Testis (tissue), 2 donors: ENCODE results near the gene CHCHD6.

ENCODE experiments used
- POLR2A ChIP-seq: fragments of 450-650 bp; IDR thresholded peaks from one replicate; pipeline ENCODE4 v1.6.1; 2017; ENCODE audit warnings: antibody characterized with exemption, mild to moderate bottlenecking, moderate library complexity
- TF ChIP-seq, protein P1 (sequence below), 3 experiments: fragments of 450-650 bp in 2 of 3; fragments of 200-600 bp in 1 of 3; sonication (generic) in 1 of 3; IDR thresholded peaks; one replicate each; pipeline ENCODE4 v1.5.1; 2016 to 2019; ENCODE audit warnings: antibody characterized with exemption in 3 of 3, mild to moderate bottlenecking in 2 of 3, moderate library complexity in 1 of 3

DNA sequence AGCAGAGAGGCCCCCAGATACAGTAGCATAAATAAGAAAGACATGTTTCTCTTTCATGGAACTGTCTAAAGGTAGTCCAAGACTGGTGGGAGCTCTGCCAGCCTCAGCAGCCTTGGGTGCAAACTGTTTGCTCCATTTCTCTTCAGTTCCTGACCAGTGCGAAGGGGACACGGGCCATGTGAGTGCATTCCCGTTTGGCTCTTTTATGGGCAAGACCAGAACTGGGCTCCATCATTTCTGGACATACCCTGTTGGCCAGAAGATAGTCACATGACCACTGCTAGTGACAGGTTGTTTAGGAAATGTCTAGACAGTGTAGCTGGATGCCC is 45.5 kb downstream of the CHCHD6 start:
- TF ChIP-seq, protein P1, sequence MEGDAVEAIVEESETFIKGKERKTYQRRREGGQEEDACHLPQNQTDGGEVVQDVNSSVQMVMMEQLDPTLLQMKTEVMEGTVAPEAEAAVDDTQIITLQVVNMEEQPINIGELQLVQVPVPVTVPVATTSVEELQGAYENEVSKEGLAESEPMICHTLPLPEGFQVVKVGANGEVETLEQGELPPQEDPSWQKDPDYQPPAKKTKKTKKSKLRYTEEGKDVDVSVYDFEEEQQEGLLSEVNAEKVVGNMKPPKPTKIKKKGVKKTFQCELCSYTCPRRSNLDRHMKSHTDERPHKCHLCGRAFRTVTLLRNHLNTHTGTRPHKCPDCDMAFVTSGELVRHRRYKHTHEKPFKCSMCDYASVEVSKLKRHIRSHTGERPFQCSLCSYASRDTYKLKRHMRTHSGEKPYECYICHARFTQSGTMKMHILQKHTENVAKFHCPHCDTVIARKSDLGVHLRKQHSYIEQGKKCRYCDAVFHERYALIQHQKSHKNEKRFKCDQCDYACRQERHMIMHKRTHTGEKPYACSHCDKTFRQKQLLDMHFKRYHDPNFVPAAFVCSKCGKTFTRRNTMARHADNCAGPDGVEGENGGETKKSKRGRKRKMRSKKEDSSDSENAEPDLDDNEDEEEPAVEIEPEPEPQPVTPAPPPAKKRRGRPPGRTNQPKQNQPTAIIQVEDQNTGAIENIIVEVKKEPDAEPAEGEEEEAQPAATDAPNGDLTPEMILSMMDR (IDR thresholded peaks at IDR 0.05) = no peak
- no peak for TF ChIP-seq POLR2A
